NCI-H187 (cell line): Measurements from ENCODE around the gene ADIPOR2.
"Not testable (repeated sequence)": the region's sequence is repeated elsewhere in the genome, so short reads cannot be mapped to it uniquely, and the experiment has no call there.

ENCODE experiments used
- DNase-seq, 2 experiments: peaks; one replicate each; lab custom pipeline; 2025; lab: John Stamatoyannopoulos, UW

ADIPOR2 gene

DNA sequence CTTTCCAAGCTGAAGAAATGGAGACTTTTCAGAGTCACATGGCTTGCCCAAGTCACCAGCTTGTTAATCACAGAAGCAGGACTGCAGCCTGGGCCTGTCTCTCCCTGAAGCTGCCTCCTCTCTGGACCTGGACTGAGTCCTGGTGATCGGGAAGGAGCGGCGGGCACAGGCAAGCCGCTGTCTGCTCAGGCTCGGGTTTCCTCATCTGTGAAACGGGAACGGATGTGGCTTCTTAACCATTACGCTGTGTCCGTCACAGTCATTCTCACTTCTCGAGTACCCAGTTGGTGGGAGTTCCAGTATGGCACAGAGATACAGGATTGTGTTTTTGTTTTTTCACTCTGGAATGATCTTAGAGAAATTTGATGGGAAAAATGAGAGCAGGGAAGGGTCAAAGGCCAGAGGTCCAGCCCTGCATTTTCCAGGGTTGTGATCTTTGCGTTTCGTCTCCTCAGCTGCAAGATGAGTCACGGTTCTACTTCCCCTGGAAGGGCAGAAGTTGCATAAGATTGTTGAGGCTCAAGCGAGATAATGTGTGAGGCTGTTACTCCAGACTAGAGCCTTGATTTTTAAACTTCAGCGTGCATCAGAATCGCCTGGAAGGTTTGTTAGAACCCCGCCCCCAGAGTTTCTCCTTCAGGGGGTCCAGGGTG is 121.9 kb downstream of the ADIPOR2 start:
- no peak for DNase-seq

- no peak for DNase-seq
These were observed 123.4 kb downstream of the ADIPOR2 start for GRCh38 chr12:1814266-1814665.

DNA sequence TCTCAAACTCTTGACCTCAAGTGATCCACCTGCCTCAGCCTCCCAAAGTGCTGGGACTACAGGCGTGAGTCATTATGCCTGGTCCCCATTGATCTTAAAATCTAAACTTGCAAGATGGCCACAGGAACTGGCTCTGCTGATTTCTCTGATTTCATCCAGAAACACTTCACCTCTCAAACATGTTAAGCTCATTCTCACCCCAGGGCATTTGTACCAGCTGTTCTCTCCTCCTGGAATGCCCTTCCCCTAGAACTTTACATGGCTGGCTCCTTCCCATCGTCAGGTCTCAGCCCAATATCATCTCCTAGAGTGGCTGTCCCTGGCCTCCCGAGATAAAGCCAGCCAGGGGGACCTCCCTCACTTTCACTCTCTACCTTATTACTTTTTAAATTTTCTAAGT is 124.2 kb downstream of the ADIPOR2 start:
- DNase-seq: no peak

DNA sequence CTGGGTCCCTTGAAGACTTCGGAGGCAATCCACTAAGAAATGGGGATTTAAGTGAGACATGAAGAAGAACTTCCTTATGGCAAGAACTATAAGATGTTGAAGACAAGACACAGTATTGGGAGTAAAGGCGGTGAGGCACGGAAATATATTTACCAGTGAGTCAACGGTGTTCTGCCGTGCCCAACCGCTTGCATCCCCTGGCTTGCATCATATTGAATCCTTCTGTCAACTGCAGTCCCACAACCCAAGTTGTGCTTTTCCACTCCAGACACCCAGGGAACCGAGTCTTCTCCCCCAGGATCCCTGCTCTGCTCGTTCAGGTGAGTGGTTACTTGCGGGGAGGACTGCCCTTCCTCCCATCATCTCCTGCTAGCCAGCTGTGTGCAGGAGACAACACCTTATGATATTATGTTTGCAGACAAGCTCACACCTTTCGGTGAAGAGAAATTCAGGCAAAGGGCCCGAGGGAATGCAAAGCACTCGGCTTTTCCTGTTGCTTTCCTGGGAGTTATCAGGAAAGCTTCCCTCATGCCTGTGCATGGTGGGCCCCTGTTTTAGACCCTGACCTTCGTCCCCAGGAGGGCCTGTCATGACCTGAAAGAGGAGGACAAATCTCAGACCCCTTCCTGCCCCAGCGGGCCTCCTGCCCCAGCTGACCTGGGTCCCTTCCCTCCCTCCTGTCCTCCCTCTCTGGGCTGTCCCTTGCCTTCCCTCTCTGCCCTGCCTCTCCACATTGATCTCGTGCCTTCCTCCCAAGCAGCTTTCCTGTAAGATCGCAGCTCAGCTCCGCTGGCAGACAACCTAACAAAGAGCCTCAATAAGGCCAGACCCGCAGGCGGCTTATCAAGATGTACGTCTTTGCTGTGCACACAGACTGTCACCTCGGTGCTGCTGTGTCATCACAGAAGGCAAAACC is 125.2 kb downstream of the ADIPOR2 start:
- no peak for DNase-seq

DNA sequence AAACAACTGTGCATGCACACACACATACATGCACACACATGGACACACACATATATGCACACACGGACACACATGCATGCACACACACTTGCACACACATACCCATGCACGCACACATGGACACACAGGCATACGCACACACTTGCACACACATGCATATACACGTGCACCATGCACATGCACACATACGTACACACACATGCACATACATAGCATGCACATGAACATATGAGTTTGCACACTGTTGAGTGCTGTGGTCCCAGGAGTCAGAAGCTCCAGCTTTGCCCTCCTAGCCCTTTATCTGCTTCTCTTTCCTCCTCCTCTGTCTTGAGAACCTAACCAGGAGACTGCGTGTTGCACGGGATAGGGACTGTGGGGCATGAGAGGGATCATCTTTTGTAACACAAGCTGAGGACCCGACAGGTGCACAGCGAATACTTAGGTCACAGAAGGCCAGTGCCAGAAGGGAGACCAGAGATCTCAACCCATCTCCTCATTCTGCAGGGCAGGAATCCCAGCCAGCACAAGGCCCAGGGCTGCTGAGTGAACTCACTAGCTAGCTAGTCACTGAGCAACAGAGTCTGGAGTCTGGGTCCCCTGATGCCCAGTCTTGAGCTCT is 126.0 kb downstream of the ADIPOR2 start:
- DNase-seq: no peak

DNA sequence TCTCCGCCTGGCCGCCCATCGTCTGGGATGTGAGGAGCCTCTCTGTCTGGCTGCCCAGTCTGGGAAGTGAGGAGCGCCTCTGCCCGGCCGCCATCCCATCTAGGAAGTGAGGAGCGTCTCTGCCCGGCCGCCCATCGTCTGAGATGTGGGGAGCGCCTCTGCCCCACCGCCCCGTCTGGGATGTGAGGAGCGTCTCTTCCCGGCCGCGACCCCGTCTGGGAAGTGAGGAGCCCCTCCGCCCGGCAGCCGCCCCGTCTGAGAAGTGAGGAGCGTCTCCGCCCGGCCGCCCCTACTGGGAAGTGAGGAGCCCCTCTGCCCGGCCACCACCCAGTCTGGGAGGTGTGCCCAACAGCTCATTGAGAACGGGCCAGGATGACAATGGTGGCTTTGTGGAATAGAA is 127.1 kb downstream of the ADIPOR2 start:
- not testable (repeated sequence) for DNase-seq

GRCh38 chr12:1819050-1819449 is 128.2 kb downstream of the ADIPOR2 start:
- no peak for DNase-seq

- no peak for DNase-seq
These were observed 128.7 kb downstream of the ADIPOR2 start for GRCh38 chr12:1819571-1819970.

GRCh38 chr12:1820191-1820895 is 129.5 kb downstream of the ADIPOR2 start, which contains the start of gene LRTM2:
Gene LRTM2 (plus strand): TSS chr12:1820565. CDS start chr12:1828149, 7,584 bp downstream.
- no peak for DNase-seq

- DNase-seq: no peak
These were observed 130.0 kb downstream of the ADIPOR2 start for GRCh38 chr12:1820896-1821291.

- no peak for DNase-seq
These were observed 130.9 kb downstream of the ADIPOR2 start for GRCh38 chr12:1821805-1822204.

- no peak for DNase-seq
These were observed 131.8 kb downstream of the ADIPOR2 start for GRCh38 chr12:1822699-1823098.

- no peak for DNase-seq
These were observed 132.4 kb downstream of the ADIPOR2 start for GRCh38 chr12:1823237-1823636.

GRCh38 chr12:1825382-1826102 is 134.7 kb downstream of the ADIPOR2 start:
- DNase-seq: no peak

DNA sequence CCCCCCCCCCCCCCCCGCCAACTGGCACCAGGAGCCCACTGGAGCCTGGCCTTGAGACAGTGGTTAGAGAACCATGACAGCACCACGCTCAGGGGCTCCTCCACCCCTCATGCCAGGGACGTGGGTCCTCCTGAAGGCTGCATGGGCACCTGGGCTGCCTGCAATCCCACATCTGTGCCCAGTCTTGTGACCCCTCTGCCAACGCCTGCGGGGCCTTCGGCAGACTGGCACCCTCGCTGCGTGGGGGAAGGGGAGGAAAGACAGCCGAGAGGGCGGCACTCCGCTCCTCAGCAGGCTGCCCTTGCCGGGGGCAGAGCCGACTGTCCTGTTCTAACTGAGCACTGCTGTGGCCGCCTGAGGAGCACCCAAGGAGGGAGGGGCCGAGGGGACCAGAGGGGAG is 135.5 kb downstream of the ADIPOR2 start:
- DNase-seq: no peak

DNA sequence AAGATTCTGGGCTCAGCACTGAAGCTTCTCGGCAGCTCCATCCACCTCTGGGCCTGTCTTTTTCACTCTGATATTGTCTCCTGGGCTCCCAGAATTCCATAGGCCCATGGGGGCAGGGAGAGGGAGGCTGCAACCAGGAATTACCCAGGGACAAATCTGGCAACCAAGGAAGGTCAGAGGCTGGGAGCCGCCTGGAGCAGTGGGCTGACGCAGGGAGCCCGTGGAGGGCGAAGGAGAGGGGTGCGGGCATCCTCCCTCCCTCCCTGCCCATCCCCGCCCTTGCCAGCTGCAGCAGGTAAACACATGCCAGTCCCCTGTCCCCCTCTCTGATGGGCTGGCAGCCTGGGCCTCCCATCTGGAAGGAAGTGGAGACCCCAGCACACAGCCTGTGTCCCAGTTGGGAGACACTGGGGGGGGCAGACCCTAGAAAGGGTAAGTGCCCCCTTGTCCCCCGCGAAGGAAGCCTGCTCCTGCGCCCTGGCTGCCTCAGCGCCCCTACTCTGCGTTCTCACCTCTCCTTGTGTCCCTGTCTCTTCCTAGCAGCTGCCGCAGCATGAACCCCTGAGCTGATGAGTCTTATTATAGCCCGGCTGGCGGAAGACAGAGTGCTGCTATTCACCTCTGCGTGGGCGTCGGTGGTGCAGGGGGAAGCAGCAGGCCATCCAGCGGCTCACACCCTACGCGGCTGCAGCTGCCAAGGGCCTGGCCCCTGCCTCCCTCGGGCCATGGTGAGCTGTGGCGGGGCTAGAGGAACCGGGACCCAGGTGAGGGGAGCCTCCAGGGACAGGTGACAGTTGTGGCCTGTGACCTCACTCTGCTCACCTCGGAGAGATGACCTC is 136.2 kb downstream of the ADIPOR2 start:
- DNase-seq: no peak

DNA sequence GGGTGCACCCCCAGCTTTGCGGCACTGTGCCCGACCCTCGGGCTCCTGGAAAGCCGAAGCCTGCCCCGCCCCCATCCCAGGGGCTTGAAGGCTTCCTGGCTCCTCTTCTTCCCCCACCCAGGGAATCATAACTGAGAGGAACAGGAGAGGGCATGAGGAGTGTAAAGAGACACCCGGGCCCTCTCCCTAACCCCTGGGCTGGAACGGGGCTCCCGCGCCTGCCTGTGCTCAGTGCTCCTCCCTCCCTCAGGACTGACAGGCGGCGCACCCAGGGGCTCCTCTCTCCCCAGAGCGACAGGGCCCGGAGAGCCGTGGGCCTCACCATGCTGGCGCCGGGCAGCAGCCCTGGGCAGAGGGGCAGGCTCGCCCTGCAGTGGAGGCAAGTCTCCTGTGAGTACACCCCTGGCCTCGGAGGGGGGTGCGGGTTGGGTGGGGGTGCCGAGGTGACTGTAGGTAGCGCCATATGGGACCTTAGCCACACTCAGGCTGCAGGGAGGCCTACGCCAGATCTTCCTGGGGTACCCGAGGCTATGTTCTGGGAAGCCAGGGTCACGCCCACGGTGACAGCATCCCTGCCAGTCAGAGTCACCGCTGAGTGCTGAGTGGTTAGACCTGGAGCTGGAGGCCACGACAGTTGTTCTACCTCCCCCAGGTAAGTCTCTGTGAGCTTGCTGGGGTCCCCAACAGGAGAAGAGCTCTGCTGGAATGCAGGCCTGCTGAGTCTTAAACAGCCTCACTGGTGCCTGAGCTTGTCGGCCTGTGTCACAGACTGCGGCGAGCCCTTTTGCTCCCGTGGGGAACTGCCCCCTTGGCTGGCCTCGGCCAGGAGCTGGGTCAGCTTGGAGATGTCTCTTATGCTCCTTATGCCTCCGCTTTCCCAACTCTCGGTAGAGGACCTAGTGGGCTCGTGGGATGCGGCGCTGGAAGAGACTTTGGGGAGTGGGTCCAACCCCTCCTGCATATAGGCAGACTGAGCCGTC is 137.2 kb downstream of the ADIPOR2 start:
- DNase-seq: no peak

DNA sequence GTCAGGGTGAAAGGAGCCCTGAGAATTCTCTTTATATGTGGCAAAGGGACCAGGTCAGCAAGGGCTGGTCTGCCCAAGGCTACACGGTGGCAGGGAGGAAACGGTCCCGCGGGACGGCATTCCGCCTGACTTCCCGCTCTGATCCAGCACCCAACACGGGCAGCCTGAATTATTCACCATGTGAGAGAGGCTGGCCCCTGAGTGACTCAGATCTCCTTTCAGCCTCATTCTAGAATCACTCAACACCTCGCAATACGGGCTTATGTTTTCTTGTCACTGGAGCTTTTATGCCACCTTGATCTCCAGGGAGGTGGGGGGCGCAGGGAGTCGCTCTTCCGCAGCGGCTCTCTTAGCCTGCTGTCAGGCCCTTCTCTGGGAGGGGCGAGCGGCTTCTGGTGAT is 138.0 kb downstream of the ADIPOR2 start:
- DNase-seq: no peak

- no peak for DNase-seq
These were observed 138.5 kb downstream of the ADIPOR2 start for GRCh38 chr12:1829306-1829900.
